Measurements from ENCODE around the gene CEP97.
A peak's percentile ranks its signal among the peaks of the same experiment; 100 is the strongest.

The CEP97 gene

GRCh38 chr3:101780661-101781060 is 56.2 kb downstream of the CEP97 start:
- no peak for DNase-seq (ENCODE audit: extremely low read depth, low read depth)
- peak overlapping the region; percentile 64 for H3K4me3 ChIP-seq (replicated peaks; ENCODE audit: low read depth, low read length)
- TF ChIP-seq CTCF (IDR thresholded peaks at IDR 0.05; ENCODE audit: low read depth, low read length, missing control alignments), result no peak

GRCh38 chr3:101781166-101781565 is 56.8 kb downstream of the CEP97 start:
- no peak for TF ChIP-seq CTCF (IDR thresholded peaks at IDR 0.05; ENCODE audit: low read depth, low read length, missing control alignments)
- H3K4me3 ChIP-seq (replicated peaks; ENCODE audit: low read depth, low read length), result peak overlapping the region; percentile 64
- DNase-seq (ENCODE audit: extremely low read depth, low read depth), result no peak

GRCh38 chr3:101784855-101785613 is 60.6 kb downstream of the CEP97 start:
- no peak for TF ChIP-seq CTCF (IDR thresholded peaks at IDR 0.05; ENCODE audit: low read depth, low read length, missing control alignments)
- no peak for DNase-seq (ENCODE audit: extremely low read depth, low read depth)
- H3K4me3 ChIP-seq (replicated peaks; ENCODE audit: low read depth, low read length), result no peak overlapping the region

GRCh38 chr3:101791778-101792177 is 67.4 kb downstream of the CEP97 start:
- no peak for TF ChIP-seq CTCF (IDR thresholded peaks at IDR 0.05; ENCODE audit: low read depth, low read length, missing control alignments)
- no peak for DNase-seq (ENCODE audit: extremely low read depth, low read depth)
- no peak overlapping the region for H3K4me3 ChIP-seq (replicated peaks; ENCODE audit: low read depth, low read length)

GRCh38 chr3:101796077-101796680 is 71.8 kb downstream of the CEP97 start:
- no peak overlapping the region for H3K4me3 ChIP-seq (replicated peaks; ENCODE audit: low read depth, low read length)
- TF ChIP-seq CTCF (IDR thresholded peaks at IDR 0.05; ENCODE audit: low read depth, low read length, missing control alignments), result no peak
- DNase-seq (ENCODE audit: extremely low read depth, low read depth), result no peak

- DNase-seq (ENCODE audit: extremely low read depth, low read depth), result no peak
- TF ChIP-seq CTCF (IDR thresholded peaks at IDR 0.05; ENCODE audit: low read depth, low read length, missing control alignments), result no peak
- no peak overlapping the region for H3K4me3 ChIP-seq (replicated peaks; ENCODE audit: low read depth, low read length)
Observed at GRCh38 chr3:101801174-101801573, 76.8 kb downstream of the CEP97 start.

Measured in HFF-Myc (cell line).